Upper lobe of right lung (tissue), 1 donor: ENCODE results near the gene ANAPC5. TPM values are rescaled to one million over a fixed set of nuclear protein-coding genes. Genes with fewer than 3 reads are reported as not detected.

ENCODE experiments used
- ATAC-seq: fragments of 200-7000 bp; cut with Tn5 transposase; one replicate; pipeline ENCODE4 v1.9.1; 2020; ENCODE audit warnings: mild to moderate bottlenecking, moderate library complexity
- DNase-seq: peaks from one replicate; pipeline ENCODE4 v3.0.0-alpha.2; 2020
- H3K27ac ChIP-seq: fragments of 200-600 bp; one replicate; pipeline ENCODE4 v1.8.0; 2022
- H3K27me3 ChIP-seq: fragments of 200-600 bp; one replicate; pipeline ENCODE4 v1.8.0; 2022; ENCODE audit warnings: mild to moderate bottlenecking
- H3K36me3 ChIP-seq: fragments of 200-600 bp; one replicate; pipeline ENCODE4 v1.8.0; 2022
- H3K4me1 ChIP-seq: fragments of 200-600 bp; one replicate; pipeline ENCODE4 v1.8.0; 2022
- H3K4me3 ChIP-seq: fragments of 200-600 bp; one replicate; pipeline ENCODE4 v1.8.0; 2022; ENCODE audit warnings: mild to moderate bottlenecking
- H3K9me3 ChIP-seq: fragments of 200-600 bp; one replicate; pipeline ENCODE4 v1.8.0; 2022
- intact Hi-C: fragments of 100-400 bp; cut with DNase I; formaldehyde crosslinking; loops from one replicate; pipeline ENCODE4 v1.11.0; 2022
- total RNA-seq: library from RNA; stranded (reverse); fragmentation: NEBNext Ultra II Directional; extraction: Animal tissue kit (Norgen Biotek cat#: 25700); gene quantifications from one replicate; pipeline ENCODE4 v1.2.1, GENCODE V29; 2021
- TF ChIP-seq, protein P1 (sequence below): fragments of 200-600 bp; IDR thresholded peaks from one replicate; pipeline ENCODE4 v1.8.0; 2022; ENCODE audit warnings: antibody characterized with exemption
- donor health status: DM: no; HTN: yes; CAD: no; lungs with severe emphysema.

ANAPC5 gene
- total RNA-seq, 1 donor from 2014 or later: 83.8 TPM

GRCh38 chr12:121273364-121273896 is 78.8 kb downstream of the ANAPC5 start:
- intact Hi-C loops: no loop called here
- TF ChIP-seq, protein P1, sequence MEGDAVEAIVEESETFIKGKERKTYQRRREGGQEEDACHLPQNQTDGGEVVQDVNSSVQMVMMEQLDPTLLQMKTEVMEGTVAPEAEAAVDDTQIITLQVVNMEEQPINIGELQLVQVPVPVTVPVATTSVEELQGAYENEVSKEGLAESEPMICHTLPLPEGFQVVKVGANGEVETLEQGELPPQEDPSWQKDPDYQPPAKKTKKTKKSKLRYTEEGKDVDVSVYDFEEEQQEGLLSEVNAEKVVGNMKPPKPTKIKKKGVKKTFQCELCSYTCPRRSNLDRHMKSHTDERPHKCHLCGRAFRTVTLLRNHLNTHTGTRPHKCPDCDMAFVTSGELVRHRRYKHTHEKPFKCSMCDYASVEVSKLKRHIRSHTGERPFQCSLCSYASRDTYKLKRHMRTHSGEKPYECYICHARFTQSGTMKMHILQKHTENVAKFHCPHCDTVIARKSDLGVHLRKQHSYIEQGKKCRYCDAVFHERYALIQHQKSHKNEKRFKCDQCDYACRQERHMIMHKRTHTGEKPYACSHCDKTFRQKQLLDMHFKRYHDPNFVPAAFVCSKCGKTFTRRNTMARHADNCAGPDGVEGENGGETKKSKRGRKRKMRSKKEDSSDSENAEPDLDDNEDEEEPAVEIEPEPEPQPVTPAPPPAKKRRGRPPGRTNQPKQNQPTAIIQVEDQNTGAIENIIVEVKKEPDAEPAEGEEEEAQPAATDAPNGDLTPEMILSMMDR: no peak

DNA sequence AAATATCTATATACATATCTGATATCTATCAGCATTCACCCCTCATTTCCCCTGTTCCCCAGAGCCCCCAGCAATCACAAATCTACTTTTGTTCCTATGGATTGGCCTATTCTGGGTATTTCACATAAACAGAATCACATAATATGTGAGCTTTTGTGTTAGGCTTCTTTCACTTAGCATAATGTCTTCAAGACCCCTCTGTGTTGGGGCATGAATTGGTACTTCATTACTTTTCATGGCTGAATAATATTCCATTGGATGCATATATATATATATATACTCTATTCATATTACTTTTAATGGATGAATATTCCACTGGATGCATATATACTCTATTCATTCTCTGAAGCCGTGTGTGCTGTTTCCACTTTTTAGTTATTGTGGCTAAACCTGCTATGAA is 84.4 kb downstream of the ANAPC5 start:
- no peaks in the 10 kb centered on the region for H3K4me1 ChIP-seq
- H3K4me3 ChIP-seq: no peak overlapping the region
- TF ChIP-seq, protein P1: no peak
- DNase-seq: no peak
- ATAC-seq: no peak
- H3K36me3 ChIP-seq: peaks cover 63% of the 10 kb centered on the region
- no peaks in the 10 kb centered on the region for H3K27me3 ChIP-seq
- no peak overlapping the region for H3K27ac ChIP-seq
- intact Hi-C loops: no loop called here
- no peaks in the 10 kb centered on the region for H3K9me3 ChIP-seq

More at GRCh38 chr12:121273364-121273896, 78.8 kb downstream of the ANAPC5 start:
- H3K9me3 ChIP-seq: no peaks in the 10 kb centered on the region
- H3K4me3 ChIP-seq: no peak overlapping the region
- DNase-seq: no peak
- no peak for ATAC-seq
- H3K36me3 ChIP-seq: peaks cover 51% of the 10 kb centered on the region
- no peaks in the 10 kb centered on the region for H3K27me3 ChIP-seq
- peaks cover 16% of the 10 kb centered on the region for H3K4me1 ChIP-seq
- no peak overlapping the region for H3K27ac ChIP-seq

DNA sequence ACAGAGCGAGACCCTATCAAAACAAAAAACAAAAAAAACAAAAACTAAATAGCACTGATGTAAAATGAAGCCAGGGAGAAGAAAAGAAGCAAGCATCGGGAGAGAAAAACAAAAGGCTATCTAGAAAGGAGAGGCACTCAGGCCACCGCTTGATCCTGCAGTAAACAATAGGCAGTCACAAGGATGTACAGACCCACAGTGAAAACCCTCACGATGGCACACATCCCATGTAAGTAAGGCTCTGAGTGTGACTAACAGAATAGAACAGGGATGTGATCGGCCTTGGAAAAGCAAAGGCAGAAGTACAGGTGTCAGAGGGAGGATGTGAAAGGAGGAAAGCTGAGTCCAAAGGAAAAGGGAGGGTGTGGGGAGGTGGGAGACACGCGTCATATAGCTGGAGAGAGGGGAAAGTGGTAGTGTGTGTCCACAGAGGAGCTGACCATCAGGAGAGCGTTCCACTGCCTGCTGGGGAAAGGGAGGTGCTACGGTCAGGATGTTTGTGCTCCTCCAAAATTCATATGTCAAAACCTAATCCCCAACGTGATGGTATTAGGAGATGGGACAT is 87.2 kb downstream of the ANAPC5 start:
- intact Hi-C loops: no loop called here
- TF ChIP-seq, protein P1: no peak
- Histone ChIP-seq H3K36me3 (peaks cover 73% of the 10 kb centered on the region), H3K27me3 (no peaks in the 10 kb centered on the region), H3K27ac (no peak overlapping the region), H3K9me3 (no peaks in the 10 kb centered on the region), H3K4me1 (no peaks in the 10 kb centered on the region), H3K4me3 (no peak overlapping the region)
- ATAC-seq: no peak
- DNase-seq: no peak

DNA sequence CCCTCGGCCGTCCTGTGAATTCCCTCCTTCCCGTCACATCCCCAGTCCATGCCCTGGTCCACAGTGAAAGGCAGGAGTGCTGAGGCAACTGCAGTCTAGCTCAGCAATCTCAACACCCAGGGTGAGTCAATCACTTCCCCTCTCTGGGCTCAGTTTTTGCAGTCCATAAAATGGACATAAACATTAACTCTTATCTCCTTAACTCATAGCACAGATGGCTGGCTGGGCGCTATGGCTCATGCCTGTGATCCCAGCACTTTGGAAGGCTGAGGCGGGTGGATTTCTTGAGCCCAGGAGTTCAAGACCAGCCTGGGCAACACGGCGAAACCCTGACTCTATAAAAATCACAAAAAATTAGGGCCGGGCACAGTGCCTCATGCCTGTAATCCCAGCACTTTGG is 88.1 kb downstream of the ANAPC5 start:
- no peak for ATAC-seq
- TF ChIP-seq, protein P1: no peak
- no peak for DNase-seq
- H3K27ac ChIP-seq: no peak overlapping the region
- no peaks in the 10 kb centered on the region for H3K9me3 ChIP-seq
- peaks cover 73% of the 10 kb centered on the region for H3K36me3 ChIP-seq
- H3K4me3 ChIP-seq: no peak overlapping the region
- H3K27me3 ChIP-seq: no peaks in the 10 kb centered on the region
- intact Hi-C loops: no loop called here
- H3K4me1 ChIP-seq: no peaks in the 10 kb centered on the region

GRCh38 chr12:121263206-121263935 is 88.8 kb downstream of the ANAPC5 start:
- TF ChIP-seq, protein P1: no peak
- no peaks in the 10 kb centered on the region for H3K4me1 ChIP-seq
- no peaks in the 10 kb centered on the region for H3K27me3 ChIP-seq
- no peak overlapping the region for H3K4me3 ChIP-seq
- no peaks in the 10 kb centered on the region for H3K9me3 ChIP-seq
- ATAC-seq (no peak), DNase-seq (no peak)
- intact Hi-C loops: no loop called here
- no peak overlapping the region for H3K27ac ChIP-seq
- H3K36me3 ChIP-seq: peaks cover 71% of the 10 kb centered on the region
